ENCODE data around the gene SLX4IP. TPM values are rescaled to one million over a fixed set of nuclear protein-coding genes. Genes with fewer than 3 reads are reported as not detected.
"Not testable (repeated sequence)": the region's sequence is repeated elsewhere in the genome, so short reads cannot be mapped to it uniquely, and the experiment has no call there.

SLX4IP gene
- total RNA-seq, 1 donor from 2014 or later = 7.5 TPM

GRCh38 chr20:10609276-10609675 lies 174.2 kb downstream of the SLX4IP start:
- DNase-seq = no peak

- DNase-seq = no peak
Observed at GRCh38 chr20:10609770-10610169, 174.7 kb downstream of the SLX4IP start.

- no peak for DNase-seq
Observed at GRCh38 chr20:10610251-10610650, 175.1 kb downstream of the SLX4IP start.

- no peak for DNase-seq
Observed at GRCh38 chr20:10611357-10611756, 176.3 kb downstream of the SLX4IP start.

- not testable (repeated sequence) for DNase-seq
Observed at GRCh38 chr20:10613426-10613825, 178.3 kb downstream of the SLX4IP start.

- DNase-seq = no peak
Observed at GRCh38 chr20:10613911-10614310, 178.8 kb downstream of the SLX4IP start.

GRCh38 chr20:10616212-10616611 lies 181.1 kb downstream of the SLX4IP start:
- DNase-seq = no peak

- DNase-seq = not testable (repeated sequence)
Observed at GRCh38 chr20:10617549-10618133, 182.5 kb downstream of the SLX4IP start.

GRCh38 chr20:10618611-10619245 lies 183.6 kb downstream of the SLX4IP start:
- no peak for DNase-seq

GRCh38 chr20:10619427-10619826 lies 184.3 kb downstream of the SLX4IP start:
- DNase-seq = no peak

- DNase-seq = no peak
Observed at GRCh38 chr20:10621149-10621548, 186.0 kb downstream of the SLX4IP start.

- DNase-seq = no peak
Observed at GRCh38 chr20:10622657-10623418, 187.7 kb downstream of the SLX4IP start.

GRCh38 chr20:10625641-10626040 lies 190.5 kb downstream of the SLX4IP start:
- DNase-seq = no peak

GRCh38 chr20:10626896-10627295 lies 191.8 kb downstream of the SLX4IP start:
- no peak for DNase-seq

GRCh38 chr20:10629946-10630650 lies 195.0 kb downstream of the SLX4IP start:
- no peak for DNase-seq

GRCh38 chr20:10631126-10631525 lies 196.0 kb downstream of the SLX4IP start:
- DNase-seq = no peak

GRCh38 chr20:10632721-10633509 lies 197.8 kb downstream of the SLX4IP start:
- no peak for DNase-seq

- no peak for DNase-seq
Observed at GRCh38 chr20:10633718-10634117, 198.6 kb downstream of the SLX4IP start.

GRCh38 chr20:10634211-10634610 lies 199.1 kb downstream of the SLX4IP start:
- DNase-seq = no peak

- no peak for DNase-seq
Observed at GRCh38 chr20:10634683-10635411, 199.7 kb downstream of the SLX4IP start.

- no peak for DNase-seq
Observed at GRCh38 chr20:10635476-10636208, 200.5 kb downstream of the SLX4IP start.
